Measurements from ENCODE around the gene CD14.
"Not testable (repeated sequence)": the region's sequence is repeated elsewhere in the genome, so short reads cannot be mapped to it uniquely, and the experiment has no call there.

Gene CD14

DNA sequence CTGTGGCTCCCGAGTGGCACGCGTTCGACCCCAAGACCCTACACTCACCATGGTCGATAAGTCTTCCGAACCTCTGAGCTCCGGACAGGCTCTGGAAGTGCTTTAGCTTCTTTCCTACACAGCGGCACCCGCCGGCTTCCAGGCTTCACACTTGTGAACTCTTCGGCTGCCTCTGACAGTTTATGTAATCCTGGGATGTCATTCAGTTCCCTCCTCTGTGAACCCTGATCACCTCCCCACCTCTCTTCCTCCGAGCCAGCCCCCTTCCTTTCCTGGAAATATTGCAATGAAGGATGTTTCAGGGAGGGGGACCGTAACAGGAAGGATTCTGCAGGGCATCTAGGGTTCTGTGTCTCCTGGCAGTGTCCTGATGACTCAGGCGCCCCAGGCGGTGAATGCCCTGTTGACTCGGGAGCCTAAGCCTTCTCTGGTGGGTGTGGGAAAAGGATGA lies at the start of gene CD14:
Gene CD14 (minus strand): TSS at position 155 of the 451 bp plus-strand sequence. CDS start 104 bp downstream, at position 51.
- DNase-seq (ENCODE audit: low read depth): peak; percentile 25

DNA sequence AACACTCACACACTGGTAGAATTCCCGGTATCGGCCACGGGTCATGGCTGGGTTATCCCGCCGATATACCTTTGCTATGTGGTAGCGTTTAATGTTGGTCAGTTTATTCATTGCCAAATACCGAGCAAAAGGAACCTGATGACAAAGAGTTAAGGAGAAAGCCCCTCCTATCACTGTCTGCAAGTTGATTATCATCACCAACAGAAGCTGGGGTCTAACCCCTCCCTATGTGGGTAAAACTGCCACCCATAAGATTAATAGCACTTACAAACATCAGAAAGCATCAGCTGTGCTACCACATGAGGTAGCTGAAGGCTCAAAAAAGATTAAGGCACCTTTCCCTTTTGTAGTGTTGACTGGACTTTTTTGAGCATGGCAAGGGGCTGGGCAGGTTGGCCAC lies 46.0 kb upstream of the CD14 start:
- DNase-seq (ENCODE audit: low read depth): no peak

DNA sequence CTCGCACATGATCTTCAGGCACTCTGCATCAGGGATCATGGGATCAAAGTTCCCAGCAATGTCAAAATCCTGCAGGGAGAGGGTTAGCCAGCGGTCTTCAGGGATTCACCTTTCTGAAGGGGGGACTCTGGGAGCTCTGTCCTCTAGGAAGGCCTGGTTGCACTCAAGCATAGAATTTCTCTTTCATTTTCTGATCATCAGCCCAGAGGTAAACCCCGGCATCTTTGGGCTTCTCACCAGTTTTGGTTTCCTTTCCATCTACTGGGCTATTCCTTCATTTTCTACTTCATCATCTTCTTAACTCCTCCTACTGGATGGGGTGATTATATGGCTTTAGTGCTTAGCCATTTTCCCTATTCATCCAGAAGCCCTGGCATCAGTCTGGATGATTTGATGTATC lies 45.0 kb upstream of the CD14 start:
- DNase-seq (ENCODE audit: low read depth): no peak

- no peak for DNase-seq (ENCODE audit: low read depth)
Measured at GRCh38 chr5:140674629-140675028, 41.7 kb upstream of the CD14 start.

GRCh38 chr5:140674211-140674610 lies 41.2 kb upstream of the CD14 start:
- DNase-seq (ENCODE audit: low read depth): no peak

- DNase-seq (ENCODE audit: low read depth): no peak
Measured at GRCh38 chr5:140673187-140673976, 40.4 kb upstream of the CD14 start, which contains the start of gene DND1. TSS of gene DND1 (minus strand) at chr5:140673576. CDS start at chr5:140673542, 34 bp downstream.

- DNase-seq (ENCODE audit: low read depth): no peak
Measured at GRCh38 chr5:140672455-140673186, 39.6 kb upstream of the CD14 start.

DNA sequence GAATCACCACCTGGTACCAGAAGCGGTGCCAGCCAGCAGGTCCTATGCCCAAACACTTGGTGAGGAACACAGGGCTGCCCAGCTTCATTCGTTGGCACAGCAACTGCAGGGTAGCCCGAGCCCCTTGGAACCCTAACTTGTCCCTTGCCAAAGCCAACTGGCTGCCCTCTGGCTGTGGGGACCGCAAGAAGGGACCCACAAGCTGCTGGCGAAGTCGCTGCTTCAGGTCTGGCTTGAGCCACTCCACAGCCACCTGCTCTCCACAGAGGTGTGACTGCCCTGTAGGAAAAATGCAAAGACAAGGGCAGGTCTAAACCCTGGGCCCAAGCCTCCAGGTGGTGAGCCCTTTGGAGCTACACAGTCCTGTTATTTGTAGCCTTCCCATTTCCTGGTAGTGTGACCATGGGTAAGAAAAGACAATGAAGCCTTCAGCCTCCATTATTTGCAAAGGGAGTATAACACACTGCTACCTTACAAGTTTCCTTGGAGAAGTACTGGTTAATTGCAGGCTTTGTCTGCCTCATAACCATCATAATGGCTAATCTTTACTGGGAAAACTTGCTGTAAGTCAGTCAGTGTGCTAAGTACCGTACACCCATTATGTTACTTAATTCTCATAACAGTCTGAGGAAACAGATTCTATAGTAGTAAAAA lies 38.6 kb upstream of the CD14 start:
- DNase-seq (ENCODE audit: low read depth): no peak

DNA sequence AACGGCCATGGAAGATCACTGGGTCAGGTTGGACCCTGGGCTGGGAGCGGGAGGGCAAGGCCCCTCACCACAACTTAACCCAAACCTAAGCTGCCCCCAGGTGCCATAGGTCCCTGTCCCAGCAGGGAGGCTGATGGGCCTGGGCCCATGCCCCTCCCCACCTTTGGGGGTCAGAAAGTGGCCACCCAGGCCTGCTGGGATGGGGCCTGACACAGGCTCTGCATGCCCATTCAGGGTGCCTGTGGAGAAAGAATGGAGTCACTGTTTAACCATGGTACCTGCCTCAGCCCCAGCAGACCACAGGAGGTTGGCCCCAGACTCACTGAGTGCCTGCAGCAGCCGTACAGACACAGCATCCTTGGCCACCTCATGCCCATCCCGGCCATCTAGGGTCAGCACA lies 38.1 kb upstream of the CD14 start:
- DNase-seq (ENCODE audit: low read depth): not testable (repeated sequence)

DNA sequence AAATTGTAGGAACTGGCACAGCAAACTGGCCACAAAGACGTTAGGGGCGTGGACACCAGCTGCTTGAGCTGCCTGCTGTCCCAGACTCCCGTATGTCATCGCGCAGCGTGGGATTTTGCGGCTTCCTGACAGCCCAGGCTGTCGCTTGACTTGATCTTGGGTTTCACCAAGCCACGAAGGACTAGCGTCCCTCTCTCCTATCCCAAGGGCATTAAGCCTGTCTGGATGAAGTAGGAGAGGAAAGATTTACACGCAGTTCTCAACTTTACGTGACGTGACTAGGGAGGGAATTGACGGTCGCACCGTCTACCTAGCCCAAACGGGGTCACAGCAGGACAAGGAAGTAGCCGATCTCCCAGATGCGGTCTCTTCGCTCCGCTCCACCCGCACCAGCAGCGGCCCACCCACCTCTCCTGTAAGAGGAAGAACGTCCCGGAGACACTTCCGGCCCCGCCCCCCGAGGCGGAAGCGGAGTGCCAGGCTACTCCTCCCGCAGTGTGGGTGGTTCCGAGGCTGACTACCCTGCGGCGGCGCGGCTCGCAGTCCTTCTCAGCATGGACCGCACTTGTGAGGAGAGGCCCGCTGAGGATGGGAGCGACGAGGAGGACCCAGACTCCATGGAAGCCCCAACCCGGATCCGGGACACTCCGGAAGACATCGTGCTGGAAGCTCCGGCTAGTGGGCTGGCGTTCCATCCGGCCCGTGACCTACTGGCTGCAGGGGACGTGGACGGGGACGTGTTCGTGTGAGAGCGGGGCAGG lies 31.6 kb upstream of the CD14 start, which contains the start of gene WDR55:
Gene WDR55 (plus strand): TSS at position 546 of the 761 bp plus-strand sequence. CDS start 9 bp downstream, at position 555.
- peak; percentile 69 for DNase-seq (ENCODE audit: low read depth)

DNA sequence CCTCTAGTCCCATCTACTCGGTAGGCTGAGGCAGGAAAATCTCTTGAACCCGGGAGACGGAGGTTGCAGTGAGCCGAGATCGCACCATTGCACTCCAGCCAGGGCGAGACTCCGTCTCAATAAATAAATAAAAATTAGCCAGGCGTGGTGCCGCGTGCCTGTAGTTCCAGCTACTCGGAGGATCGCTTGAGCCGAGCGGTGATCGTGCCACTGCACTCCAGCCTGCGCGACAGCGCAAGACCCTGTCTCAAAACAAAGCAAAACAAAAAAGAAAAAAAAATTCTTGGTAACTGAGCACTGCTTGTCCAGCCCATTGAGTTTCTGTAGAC lies 31.0 kb upstream of the CD14 start:
- DNase-seq (ENCODE audit: low read depth): no peak

DNA sequence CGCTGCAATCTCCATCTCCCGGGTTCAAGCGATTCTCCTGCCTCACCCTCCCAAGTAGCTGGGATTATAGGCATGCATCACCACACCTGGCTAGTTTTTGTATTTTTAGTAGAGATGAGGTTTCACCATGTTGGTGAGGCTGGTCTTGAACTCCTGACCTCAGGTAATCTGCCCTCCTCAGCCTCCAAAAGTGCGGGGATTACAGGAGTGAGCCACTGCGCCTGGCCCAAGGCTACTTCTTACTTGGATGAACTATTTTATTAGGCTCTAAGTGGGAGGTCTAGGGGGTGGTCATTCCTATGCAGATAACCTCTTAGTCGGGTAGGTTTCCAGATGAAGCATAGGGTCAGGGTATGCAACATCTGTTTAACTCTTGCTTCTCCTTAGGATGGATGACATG lies 27.4 kb upstream of the CD14 start:
- not testable (repeated sequence) for DNase-seq (ENCODE audit: low read depth)

DNA sequence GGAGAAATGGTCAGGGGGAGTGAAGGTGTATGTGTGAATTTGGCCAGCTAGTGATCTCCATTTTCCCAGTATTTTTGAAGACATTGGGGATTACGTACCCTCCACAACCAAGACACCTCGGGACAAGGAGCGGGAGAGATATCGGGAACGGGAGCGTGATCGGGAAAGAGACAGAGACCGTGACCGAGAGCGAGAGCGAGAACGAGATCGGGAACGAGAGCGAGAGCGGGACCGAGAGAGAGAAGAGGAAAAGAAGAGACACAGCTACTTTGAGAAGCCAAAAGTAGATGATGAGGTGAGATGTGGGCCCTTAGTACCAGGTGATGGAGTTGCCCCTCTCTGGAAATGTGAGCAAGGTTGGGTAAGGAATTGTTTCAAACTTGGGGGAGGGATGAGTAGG lies 25.9 kb upstream of the CD14 start:
- DNase-seq (ENCODE audit: low read depth): no peak

DNA sequence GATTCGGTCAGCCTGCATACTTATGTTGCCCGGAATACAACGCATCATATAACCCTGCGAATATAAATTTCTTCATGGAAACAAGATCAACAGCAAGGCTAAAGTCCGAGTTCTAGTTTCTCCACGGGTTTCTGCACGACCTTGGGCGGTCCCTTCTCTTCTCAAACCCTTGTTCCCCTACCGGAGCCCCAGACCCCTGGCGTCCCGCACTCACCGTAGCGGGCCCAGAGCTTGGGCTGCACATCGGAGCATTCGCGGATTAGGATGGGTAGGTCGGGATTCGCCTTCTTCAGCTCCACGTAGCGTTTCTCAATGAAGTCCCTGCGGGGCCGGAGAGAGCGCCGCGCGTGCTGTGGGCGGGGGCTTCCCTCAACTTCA lies 14.1 kb upstream of the CD14 start:
- DNase-seq (ENCODE audit: low read depth): no peak

DNA sequence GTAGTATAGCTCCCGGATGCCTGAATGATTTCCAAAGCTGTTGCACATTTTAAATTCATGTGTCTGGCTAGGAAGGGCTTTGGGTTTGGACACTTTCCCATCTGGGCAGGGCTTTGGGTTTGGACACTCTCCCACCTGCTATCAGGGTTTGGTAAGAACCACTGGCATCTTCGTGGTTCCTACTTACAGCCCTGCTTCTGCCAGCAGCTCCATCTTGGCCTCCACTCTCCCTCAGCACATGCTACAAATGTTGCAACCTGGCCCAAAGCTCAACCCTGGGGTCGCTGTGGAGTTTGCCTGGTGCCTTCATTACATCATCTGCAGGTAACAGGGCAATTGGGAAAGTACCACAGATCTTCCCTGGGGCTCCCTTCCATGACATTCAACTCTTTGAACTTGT lies 9.7 kb upstream of the CD14 start:
- peak; percentile 80 for DNase-seq (ENCODE audit: low read depth)

DNA sequence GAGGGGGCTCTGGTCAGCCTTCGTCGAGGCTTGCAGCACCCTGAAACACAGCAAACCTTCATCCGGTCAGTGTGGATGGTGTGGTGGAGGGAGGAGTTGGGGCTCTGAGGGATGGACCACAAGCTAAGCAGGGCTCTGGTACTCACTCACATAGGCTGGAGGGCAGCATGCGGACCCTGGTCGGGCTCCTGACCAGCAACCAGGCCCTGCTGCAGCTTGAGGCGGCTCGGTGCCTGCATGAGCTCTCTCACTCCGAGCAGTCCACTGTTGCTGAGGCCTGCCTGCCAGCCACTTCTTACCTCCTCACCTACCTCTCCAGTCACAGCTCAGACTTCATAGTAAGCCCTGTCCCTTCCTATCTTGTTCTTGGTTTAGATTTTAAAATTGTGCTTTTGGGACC lies 8.7 kb upstream of the CD14 start:
- DNase-seq (ENCODE audit: low read depth): no peak

- peak; percentile 85 for DNase-seq (ENCODE audit: low read depth)
Measured at GRCh38 chr5:140639148-140639981, 6.4 kb upstream of the CD14 start, which contains the start of gene TMCO6. TSS of gene TMCO6 (plus strand) at chr5:140639451. CDS start at chr5:140639528, 77 bp downstream.

- not testable (repeated sequence) for DNase-seq (ENCODE audit: low read depth)
Measured at GRCh38 chr5:140638898-140639147, 5.8 kb upstream of the CD14 start.

- DNase-seq (ENCODE audit: low read depth): no peak
Measured at GRCh38 chr5:140637371-140638100, 4.6 kb upstream of the CD14 start.
